ENCODE results near the gene AMZ2. TPM values are rescaled to one million over a fixed set of nuclear protein-coding genes. Genes with fewer than 3 reads are reported as not detected.
A peak's percentile ranks its signal among the peaks of the same experiment; 100 is the strongest.
"Not testable (repeated sequence)": the region's sequence is repeated elsewhere in the genome, so short reads cannot be mapped to it uniquely, and the experiment has no call there.

The AMZ2 gene
- total RNA-seq, 6 experiments from 2014 or later, result 108 to 127 (median 123) TPM

DNA sequence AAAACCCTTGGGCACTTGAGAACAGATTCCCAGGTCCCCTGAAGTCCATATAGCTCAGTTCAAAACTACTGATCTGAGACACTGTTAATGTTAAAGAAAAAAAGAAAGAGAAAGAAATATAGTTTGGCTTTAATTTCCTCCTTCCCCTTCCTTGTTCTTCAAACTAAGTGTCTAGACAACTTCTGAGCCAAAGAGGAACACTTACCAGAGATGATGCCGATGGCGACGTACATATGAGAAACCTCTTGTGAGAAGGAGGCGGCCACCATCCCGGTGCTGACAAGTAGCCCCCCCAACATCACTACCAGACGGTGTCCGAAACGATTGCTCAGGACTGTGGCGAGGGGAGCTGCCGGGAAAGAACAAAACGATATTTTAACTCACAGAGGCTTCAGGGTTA lies 25.9 kb downstream of the AMZ2 start:
- Mint-ChIP-seq H3K27ac (no peak overlapping the region), H3K4me3 (no peak overlapping the region), H3K27me3 (ENCODE audit: insufficient read depth) (peaks cover 2% of the 10 kb centered on the region), H3K4me1 (ENCODE audit: low read depth) (no peaks in the 10 kb centered on the region), H3K9me3 (peaks cover 9% of the 10 kb centered on the region), H3K36me3 (ENCODE audit: low read depth) (peaks cover 6% of the 10 kb centered on the region; the same call in 1 of the 2 replicates)
- TF ChIP-seq, protein P1, sequence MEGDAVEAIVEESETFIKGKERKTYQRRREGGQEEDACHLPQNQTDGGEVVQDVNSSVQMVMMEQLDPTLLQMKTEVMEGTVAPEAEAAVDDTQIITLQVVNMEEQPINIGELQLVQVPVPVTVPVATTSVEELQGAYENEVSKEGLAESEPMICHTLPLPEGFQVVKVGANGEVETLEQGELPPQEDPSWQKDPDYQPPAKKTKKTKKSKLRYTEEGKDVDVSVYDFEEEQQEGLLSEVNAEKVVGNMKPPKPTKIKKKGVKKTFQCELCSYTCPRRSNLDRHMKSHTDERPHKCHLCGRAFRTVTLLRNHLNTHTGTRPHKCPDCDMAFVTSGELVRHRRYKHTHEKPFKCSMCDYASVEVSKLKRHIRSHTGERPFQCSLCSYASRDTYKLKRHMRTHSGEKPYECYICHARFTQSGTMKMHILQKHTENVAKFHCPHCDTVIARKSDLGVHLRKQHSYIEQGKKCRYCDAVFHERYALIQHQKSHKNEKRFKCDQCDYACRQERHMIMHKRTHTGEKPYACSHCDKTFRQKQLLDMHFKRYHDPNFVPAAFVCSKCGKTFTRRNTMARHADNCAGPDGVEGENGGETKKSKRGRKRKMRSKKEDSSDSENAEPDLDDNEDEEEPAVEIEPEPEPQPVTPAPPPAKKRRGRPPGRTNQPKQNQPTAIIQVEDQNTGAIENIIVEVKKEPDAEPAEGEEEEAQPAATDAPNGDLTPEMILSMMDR (IDR thresholded peaks at IDR 0.05), result no peak
- DNase-seq, result no peak

DNA sequence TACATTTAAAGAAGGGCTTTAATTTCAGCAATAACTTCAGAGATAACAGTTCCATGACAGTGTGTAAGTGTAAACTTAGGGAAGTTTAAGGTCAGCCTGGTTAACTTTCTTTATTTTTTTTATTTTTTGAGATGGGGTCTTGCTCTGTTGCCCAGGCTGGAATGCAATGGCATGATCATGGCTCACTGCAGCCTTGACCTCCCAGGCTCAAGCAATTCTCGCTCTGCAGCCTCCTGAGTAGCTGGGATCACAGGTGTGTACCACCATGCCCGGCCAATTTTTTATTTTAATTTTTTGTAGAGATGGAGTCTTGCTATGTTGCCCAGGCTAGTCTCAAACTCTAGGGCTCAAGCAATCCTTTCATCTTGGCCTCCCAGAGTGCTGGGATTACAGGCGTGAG lies 28.5 kb downstream of the AMZ2 start:
- not testable (repeated sequence) for H3K27ac Mint-ChIP-seq; H3K4me1 Mint-ChIP-seq (ENCODE audit: low read depth); H3K4me3 Mint-ChIP-seq; H3K9me3 Mint-ChIP-seq; H3K27me3 Mint-ChIP-seq (ENCODE audit: insufficient read depth); DNase-seq
- H3K36me3 Mint-ChIP-seq (ENCODE audit: low read depth), result peaks cover 11% of the 10 kb centered on the region

DNA sequence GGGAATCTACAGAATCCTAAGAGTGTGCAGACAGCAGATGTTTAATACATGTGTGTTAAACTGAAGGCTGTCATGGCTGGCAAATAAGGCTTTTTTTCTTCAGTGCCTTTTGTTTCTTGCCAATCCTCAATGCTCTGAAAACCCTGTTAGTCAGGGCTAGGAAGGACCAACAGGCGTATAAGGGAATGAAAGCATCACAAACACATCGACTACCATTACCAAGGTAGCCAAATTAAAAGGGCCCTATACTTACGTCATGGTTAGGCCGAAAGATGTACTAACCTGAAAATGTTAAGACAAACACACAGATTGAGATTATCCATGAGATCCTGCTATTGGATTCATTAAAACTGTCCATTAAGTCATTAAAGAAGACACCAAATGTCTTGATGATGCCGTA lies 30.0 kb downstream of the AMZ2 start:
- H3K36me3 Mint-ChIP-seq (ENCODE audit: low read depth), result peaks cover 11% of the 10 kb centered on the region
- no peaks in the 10 kb centered on the region for H3K4me1 Mint-ChIP-seq (ENCODE audit: low read depth)
- no peak overlapping the region for H3K27ac Mint-ChIP-seq
- TF ChIP-seq, protein P1 (IDR thresholded peaks at IDR 0.05), result no peak
- peaks cover 2% of the 10 kb centered on the region for H3K27me3 Mint-ChIP-seq (ENCODE audit: insufficient read depth)
- H3K4me3 Mint-ChIP-seq, result no peak overlapping the region
- no peak for DNase-seq
- peaks cover 9% of the 10 kb centered on the region for H3K9me3 Mint-ChIP-seq

DNA sequence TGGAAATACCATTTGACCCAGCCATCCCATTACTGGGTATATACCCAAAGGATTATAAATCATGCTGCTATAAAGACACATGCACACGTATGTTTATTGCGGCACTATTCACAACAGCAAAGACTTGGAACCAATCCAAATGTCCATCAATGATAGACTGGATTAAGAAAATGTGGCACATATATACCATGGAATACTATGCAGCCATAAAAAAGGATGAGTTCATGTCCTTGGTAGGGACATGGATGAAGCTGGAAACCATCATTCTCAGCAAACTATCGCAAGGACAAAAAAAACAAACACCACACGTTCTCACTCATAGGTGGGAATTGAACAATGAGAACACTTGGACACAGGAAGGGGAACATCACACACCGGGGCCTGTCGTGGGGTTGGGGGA lies 34.1 kb downstream of the AMZ2 start:
- peaks cover 11% of the 10 kb centered on the region for H3K36me3 Mint-ChIP-seq (ENCODE audit: low read depth)
- H3K27ac Mint-ChIP-seq; H3K4me1 Mint-ChIP-seq (ENCODE audit: low read depth): not testable (repeated sequence)

DNA sequence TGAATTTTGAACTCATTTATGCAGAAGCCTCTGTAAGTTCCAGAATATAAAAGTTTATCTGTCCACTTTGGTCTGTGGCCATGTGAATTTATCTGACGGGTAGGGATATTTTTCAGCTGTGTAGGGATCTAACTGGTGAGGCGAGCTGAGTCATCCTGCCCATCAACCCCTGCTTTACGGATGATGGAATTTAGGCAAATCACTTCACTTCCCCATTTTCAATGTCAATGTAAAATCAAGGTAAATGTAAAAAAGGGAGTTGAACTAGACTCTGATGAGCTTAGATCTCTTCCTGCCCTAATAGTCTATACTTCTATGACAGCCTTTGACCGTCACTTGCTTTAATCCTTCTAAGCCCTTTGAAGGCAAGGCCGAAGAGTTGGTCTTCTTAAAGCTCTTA lies 40.5 kb downstream of the AMZ2 start:
- H3K9me3 Mint-ChIP-seq, result no peaks in the 10 kb centered on the region
- H3K27ac Mint-ChIP-seq, result no peak overlapping the region
- no peaks in the 10 kb centered on the region for H3K36me3 Mint-ChIP-seq (ENCODE audit: low read depth)
- TF ChIP-seq, protein P1 (IDR thresholded peaks at IDR 0.05), result no peak
- H3K27me3 Mint-ChIP-seq (ENCODE audit: insufficient read depth), result peaks cover 14% of the 10 kb centered on the region
- peaks cover 21% of the 10 kb centered on the region for H3K4me1 Mint-ChIP-seq (ENCODE audit: low read depth)
- no peak overlapping the region for H3K4me3 Mint-ChIP-seq
- DNase-seq, result no peak

More for the DNA sequence above, 34.1 kb downstream of the AMZ2 start:
- not testable (repeated sequence) for H3K27me3 Mint-ChIP-seq (ENCODE audit: insufficient read depth); H3K4me3 Mint-ChIP-seq; DNase-seq; H3K9me3 Mint-ChIP-seq

DNA sequence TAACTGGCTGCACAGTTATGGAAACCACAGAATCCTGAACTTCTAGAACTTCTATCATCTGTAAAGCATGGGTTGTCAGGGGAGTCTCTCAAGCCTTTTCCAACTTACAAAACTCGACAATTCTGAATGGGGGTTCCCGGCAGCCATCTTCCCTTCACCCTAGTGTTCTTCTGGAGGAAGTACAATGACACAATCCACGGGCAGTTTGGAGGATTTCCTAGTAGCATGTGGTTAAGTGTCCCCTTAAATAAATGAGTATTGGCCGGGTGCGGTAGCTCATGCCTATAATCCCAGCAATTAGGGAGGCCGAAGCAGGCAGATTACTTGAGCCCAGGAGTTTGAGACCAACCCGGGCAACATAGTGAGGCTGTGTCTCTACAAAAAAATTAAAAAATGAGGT lies 41.0 kb downstream of the AMZ2 start:
- peaks cover 17% of the 10 kb centered on the region for H3K27me3 Mint-ChIP-seq (ENCODE audit: insufficient read depth)
- H3K36me3 Mint-ChIP-seq (ENCODE audit: low read depth), result no peaks in the 10 kb centered on the region
- TF ChIP-seq, protein P1 (IDR thresholded peaks at IDR 0.05), result peak; percentile 23; the same call in 1 of the 2 replicates
- no peak for DNase-seq
- no peak overlapping the region for H3K27ac Mint-ChIP-seq
- H3K4me3 Mint-ChIP-seq, result no peak overlapping the region
- H3K4me1 Mint-ChIP-seq (ENCODE audit: low read depth), result peaks cover 21% of the 10 kb centered on the region
- H3K9me3 Mint-ChIP-seq, result no peaks in the 10 kb centered on the region

DNA sequence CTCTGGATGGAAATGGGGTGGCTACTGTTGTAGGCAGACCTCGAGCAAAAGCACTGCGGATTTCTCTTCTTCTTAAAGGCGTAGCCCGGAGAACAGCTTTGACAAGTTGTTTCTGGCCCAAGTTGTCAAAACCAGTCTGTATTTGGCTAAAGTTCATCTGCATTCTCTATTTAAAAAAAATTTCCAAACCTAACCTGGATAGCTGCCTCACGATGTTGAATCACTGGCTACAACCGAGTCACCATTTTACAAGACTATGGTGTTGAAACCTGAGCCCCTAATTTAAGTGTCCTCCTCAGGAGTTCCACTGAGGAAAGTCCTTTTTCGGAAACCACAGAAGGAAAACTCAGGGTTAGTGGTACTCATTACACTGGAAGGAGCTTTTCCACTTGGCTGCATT lies 41.6 kb downstream of the AMZ2 start:
- Mint-ChIP-seq H3K4me3 (no peak overlapping the region), H3K4me1 (ENCODE audit: low read depth) (peaks cover 21% of the 10 kb centered on the region)
- DNase-seq, result no peak

More for the DNA sequence above, 41.6 kb downstream of the AMZ2 start:
- TF ChIP-seq, protein P1 (IDR thresholded peaks at IDR 0.05), result no peak
- no peaks in the 10 kb centered on the region for H3K36me3 Mint-ChIP-seq (ENCODE audit: low read depth)
- H3K27me3 Mint-ChIP-seq (ENCODE audit: insufficient read depth), result peaks cover 18% of the 10 kb centered on the region
- H3K9me3 Mint-ChIP-seq, result no peaks in the 10 kb centered on the region
- no peak overlapping the region for H3K27ac Mint-ChIP-seq
